Measurements from ENCODE around the gene OR2F1. TPM values are rescaled to one million over a fixed set of nuclear protein-coding genes. Genes with fewer than 3 reads are reported as not detected.

The OR2F1 gene
- total RNA-seq, 1 donor from 2014 or later, result 0.13 TPM

DNA sequence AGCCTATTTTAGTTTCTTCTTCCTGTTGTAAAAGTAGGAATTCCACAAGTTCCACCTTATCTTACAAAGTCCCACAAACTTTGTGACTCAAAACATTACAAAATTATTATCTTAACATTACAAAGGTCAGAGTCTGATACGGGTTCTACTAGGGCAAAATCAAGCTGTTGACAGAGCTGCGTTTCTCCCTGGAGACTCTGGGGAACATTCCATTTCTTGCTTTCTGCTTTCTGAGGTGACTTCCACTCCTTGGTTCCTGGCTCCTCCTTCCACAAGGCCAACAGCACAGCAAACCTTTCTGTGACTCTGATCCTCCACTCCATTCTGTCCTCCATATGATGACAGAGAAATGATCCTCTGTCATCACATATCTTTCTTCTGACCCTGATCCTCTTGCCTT lies 10.6 kb downstream of the OR2F1 start:
- Histone ChIP-seq H3K36me3 (ENCODE audit: control insufficient read depth, insufficient read depth, low read length) (no peaks in the 10 kb centered on the region), H3K27me3 (ENCODE audit: control insufficient read depth, insufficient read depth, low read length) (no peaks in the 10 kb centered on the region), H3K4me3 (ENCODE audit: low read depth, low read length) (no peak overlapping the region)
- TF ChIP-seq, protein P1, sequence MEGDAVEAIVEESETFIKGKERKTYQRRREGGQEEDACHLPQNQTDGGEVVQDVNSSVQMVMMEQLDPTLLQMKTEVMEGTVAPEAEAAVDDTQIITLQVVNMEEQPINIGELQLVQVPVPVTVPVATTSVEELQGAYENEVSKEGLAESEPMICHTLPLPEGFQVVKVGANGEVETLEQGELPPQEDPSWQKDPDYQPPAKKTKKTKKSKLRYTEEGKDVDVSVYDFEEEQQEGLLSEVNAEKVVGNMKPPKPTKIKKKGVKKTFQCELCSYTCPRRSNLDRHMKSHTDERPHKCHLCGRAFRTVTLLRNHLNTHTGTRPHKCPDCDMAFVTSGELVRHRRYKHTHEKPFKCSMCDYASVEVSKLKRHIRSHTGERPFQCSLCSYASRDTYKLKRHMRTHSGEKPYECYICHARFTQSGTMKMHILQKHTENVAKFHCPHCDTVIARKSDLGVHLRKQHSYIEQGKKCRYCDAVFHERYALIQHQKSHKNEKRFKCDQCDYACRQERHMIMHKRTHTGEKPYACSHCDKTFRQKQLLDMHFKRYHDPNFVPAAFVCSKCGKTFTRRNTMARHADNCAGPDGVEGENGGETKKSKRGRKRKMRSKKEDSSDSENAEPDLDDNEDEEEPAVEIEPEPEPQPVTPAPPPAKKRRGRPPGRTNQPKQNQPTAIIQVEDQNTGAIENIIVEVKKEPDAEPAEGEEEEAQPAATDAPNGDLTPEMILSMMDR (IDR thresholded peaks at IDR 0.05; ENCODE audit: insufficient read depth, low read length, poor library complexity, severe bottlenecking), result no peak
- no peak for DNase-seq (ENCODE audit: low read depth)

DNA sequence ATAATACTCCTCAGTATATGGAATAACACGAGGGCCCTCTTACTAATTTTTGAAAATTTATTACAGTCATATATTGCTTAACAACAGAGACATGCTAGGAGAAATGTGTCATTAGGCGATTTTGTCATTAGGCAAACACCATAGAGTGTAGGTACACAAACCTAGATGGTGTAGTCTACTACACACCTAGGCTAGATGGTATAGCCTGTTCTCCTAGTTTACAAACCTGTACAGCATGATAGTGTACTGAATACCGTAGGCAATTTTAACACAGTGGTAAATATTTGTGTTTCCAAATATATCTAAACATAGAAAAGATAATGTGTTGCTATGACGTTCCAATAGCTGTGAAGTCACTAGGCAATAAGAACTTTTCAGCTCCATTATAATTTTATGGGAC lies 12.8 kb downstream of the OR2F1 start:
- Histone ChIP-seq H3K27me3 (ENCODE audit: control insufficient read depth, insufficient read depth, low read length) (no peaks in the 10 kb centered on the region), H3K36me3 (ENCODE audit: control insufficient read depth, insufficient read depth, low read length) (no peaks in the 10 kb centered on the region), H3K4me3 (ENCODE audit: low read depth, low read length) (no peak overlapping the region)
- TF ChIP-seq, protein P1 (IDR thresholded peaks at IDR 0.05; ENCODE audit: insufficient read depth, low read length, poor library complexity, severe bottlenecking), result no peak
- DNase-seq (ENCODE audit: low read depth), result no peak

DNA sequence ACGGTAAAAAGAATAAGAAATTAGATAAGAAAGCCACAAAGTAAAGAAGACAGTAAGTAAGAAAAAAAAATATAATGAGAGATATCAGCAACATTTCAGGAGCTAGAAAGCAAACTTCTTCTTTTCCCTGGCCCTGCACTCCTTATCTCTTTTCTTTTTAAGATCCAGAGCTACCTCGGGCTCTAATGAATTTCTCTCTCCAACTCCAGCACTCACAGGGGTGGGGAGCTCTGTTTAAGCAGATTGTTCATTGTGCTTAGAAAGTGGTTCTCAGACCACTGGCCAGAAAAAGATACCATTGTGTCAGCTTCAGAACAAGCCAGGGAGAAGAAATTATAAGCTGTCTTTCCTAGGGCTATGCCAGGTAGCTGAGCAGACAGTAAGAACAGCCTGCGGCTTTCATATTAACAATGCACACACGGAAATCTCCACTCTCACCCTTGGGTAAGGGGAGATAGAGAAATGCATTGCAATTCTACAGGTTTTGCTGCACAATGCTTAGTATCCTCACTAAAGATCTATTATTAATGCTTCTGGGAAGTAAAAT lies 19.3 kb downstream of the OR2F1 start:
- Histone ChIP-seq H3K4me3 (ENCODE audit: low read depth, low read length) (no peak overlapping the region), H3K36me3 (ENCODE audit: control insufficient read depth, insufficient read depth, low read length) (no peaks in the 10 kb centered on the region), H3K27me3 (ENCODE audit: control insufficient read depth, insufficient read depth, low read length) (no peaks in the 10 kb centered on the region)
- TF ChIP-seq, protein P1 (IDR thresholded peaks at IDR 0.05; ENCODE audit: insufficient read depth, low read length, poor library complexity, severe bottlenecking), result no peak
- no peak for DNase-seq (ENCODE audit: low read depth)

DNA sequence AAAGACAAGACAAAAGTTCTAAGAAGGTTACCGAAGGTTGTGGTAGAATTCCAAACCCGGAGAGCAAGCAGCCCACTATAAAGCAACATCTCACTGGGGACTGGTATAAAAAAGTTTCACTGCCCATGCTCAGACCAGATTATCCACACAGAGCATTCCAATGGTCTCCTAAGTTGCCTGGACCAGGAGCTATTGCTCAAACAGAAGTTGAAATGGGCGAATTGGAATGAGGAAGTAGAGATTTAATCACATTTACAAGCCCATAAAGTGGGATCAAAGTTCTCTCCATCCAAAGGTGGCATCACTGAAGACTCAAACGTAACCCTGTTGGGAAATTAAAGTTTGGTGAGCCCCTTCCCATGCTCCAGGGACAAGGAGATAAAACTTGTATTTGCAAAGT lies 19.8 kb downstream of the OR2F1 start:
- DNase-seq (ENCODE audit: low read depth), result no peak
- no peak overlapping the region for H3K4me3 ChIP-seq (ENCODE audit: low read depth, low read length)
- H3K36me3 ChIP-seq (ENCODE audit: control insufficient read depth, insufficient read depth, low read length), result no peaks in the 10 kb centered on the region
- no peaks in the 10 kb centered on the region for H3K27me3 ChIP-seq (ENCODE audit: control insufficient read depth, insufficient read depth, low read length)
- TF ChIP-seq, protein P1 (IDR thresholded peaks at IDR 0.05; ENCODE audit: insufficient read depth, low read length, poor library complexity, severe bottlenecking), result no peak

DNA sequence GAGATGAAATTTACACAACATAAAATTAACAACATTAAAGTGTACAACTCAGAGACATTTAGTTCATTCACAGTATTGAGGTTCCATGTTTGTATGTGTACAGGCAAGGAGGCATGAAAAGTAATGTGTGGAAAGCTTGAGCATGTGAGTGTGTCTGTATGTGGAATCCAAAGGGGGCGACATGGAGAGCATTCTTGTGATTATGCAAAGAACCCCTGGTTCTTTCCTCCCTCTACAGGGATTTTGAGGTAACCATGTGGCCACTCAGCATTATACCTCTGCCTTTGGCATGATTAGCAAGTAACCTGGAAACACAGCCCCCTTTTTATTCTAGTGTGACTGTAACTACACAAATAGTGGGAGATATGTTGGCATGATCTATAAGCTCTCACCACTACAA lies 21.0 kb downstream of the OR2F1 start:
- H3K27me3 ChIP-seq (ENCODE audit: control insufficient read depth, insufficient read depth, low read length), result no peaks in the 10 kb centered on the region
- DNase-seq (ENCODE audit: low read depth), result no peak
- no peaks in the 10 kb centered on the region for H3K36me3 ChIP-seq (ENCODE audit: control insufficient read depth, insufficient read depth, low read length)
- TF ChIP-seq, protein P1 (IDR thresholded peaks at IDR 0.05; ENCODE audit: insufficient read depth, low read length, poor library complexity, severe bottlenecking), result no peak
- no peak overlapping the region for H3K4me3 ChIP-seq (ENCODE audit: low read depth, low read length)

DNA sequence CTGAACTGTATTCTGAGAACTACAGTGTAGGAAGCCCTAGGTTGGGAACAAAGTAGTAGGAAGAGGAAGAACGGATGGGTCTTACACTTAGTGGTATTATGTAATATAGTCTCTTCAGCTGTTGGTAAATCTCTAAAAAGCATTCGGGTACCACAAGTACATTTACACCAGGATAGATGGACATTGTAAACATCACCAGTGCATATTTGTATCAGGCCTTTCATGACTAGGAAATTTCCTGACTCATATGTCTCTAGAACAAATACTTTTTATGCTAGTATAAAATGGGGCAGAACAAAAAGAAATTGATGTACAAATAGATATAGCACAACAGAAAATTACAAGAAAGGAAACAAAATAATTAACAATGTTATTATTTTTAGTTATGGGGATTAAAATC lies 23.9 kb downstream of the OR2F1 start:
- TF ChIP-seq, protein P1 (IDR thresholded peaks at IDR 0.05; ENCODE audit: insufficient read depth, low read length, poor library complexity, severe bottlenecking), result no peak
- Histone ChIP-seq H3K36me3 (ENCODE audit: control insufficient read depth, insufficient read depth, low read length) (no peaks in the 10 kb centered on the region), H3K4me3 (ENCODE audit: low read depth, low read length) (no peak overlapping the region), H3K27me3 (ENCODE audit: control insufficient read depth, insufficient read depth, low read length) (no peaks in the 10 kb centered on the region)
- no peak for DNase-seq (ENCODE audit: low read depth)

All from kidney epithelial cell (primary cell).